RWPE1 (cell line): ENCODE data around the gene DRGX.

Source experiments
- CTCF ChIA-PET: fragments of 350-600 bp; sonication (Branson Sonifier 250); formaldehyde crosslinking; extraction: SDS; loops from one replicate; lab custom pipeline; 2021; lab: Yijun Ruan, JAX
- POLR2A ChIA-PET: fragments of 400-600 bp; formaldehyde crosslinking; extraction: SDS; loops from one replicate; lab custom pipeline; 2020; ENCODE audit warnings: antibody characterized with exemption; ENCODE audit not compliant: low non-redundant PET; lab: Yijun Ruan, JAX
- DNase-seq: peaks from one replicate; pipeline ENCODE4 v3.0.0; 2012; ENCODE audit warnings: low spot score
- H3K27ac ChIP-seq: fragments of 450-650 bp; 2 replicates; pipeline ENCODE4 v1.5.1; 2017
- TF ChIP-seq, protein P1 (sequence below): fragments of 450-650 bp; conservative IDR thresholded peaks from 2 replicates; pipeline ENCODE4 v1.5.1; 2017; ENCODE audit warnings: low read depth, mild to moderate bottlenecking

DRGX gene

DNA sequence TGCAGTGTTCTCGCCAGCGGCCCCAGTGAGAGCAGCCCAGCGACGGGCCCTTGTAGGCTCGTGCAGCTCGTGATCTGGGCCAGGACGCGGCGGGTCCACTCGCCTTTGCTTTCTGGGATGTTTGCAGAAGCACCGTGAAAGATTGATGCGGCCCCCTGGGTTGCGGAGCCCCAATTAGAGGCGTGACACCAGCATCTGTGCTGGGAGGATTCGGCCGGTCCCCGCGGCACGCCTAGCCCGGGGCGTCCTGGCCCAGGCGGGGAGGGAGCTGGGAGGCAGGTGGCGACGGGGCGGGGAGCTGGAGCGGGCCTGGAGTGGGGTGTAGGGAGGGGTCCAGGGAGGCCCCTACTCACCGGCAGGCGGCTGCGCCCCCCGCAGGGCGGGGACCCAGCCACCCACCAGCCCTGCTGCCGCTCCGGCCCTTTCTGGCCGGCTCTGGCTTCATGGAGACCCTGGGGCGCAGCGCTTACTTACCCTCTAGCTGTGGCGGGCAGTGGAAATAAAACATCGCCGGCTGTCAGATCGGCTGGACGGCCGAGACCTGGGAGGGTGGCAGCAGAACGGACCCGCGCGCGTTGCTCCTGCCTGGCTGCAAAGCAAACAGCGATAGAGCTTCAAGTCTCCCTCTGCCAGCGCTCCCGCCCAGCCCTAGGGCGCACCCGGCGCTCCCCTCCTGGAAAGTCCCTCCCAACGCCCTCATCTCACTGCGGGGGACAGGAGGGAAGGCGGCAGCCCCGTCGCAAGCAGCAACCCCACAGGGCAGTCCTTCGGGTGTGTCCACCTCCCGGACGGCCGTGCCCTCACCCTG, 752 bp downstream of the DRGX start:
- DNase-seq: no peak
- no peak overlapping the region for H3K27ac ChIP-seq
- ChIA-PET POLR2A (no interaction called here), CTCF (interaction anchor here (0.6 to 1.1 kb wide), 2 partner anchors 219 to 457 kb away, joined by 3 read pairs; no protein-coding TSS in a partner anchor)
- TF ChIP-seq, protein P1, sequence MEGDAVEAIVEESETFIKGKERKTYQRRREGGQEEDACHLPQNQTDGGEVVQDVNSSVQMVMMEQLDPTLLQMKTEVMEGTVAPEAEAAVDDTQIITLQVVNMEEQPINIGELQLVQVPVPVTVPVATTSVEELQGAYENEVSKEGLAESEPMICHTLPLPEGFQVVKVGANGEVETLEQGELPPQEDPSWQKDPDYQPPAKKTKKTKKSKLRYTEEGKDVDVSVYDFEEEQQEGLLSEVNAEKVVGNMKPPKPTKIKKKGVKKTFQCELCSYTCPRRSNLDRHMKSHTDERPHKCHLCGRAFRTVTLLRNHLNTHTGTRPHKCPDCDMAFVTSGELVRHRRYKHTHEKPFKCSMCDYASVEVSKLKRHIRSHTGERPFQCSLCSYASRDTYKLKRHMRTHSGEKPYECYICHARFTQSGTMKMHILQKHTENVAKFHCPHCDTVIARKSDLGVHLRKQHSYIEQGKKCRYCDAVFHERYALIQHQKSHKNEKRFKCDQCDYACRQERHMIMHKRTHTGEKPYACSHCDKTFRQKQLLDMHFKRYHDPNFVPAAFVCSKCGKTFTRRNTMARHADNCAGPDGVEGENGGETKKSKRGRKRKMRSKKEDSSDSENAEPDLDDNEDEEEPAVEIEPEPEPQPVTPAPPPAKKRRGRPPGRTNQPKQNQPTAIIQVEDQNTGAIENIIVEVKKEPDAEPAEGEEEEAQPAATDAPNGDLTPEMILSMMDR: no peak

- H3K27ac ChIP-seq: no peak overlapping the region
- ChIA-PET CTCF (interaction anchor here (0.6 kb wide), 1 partner anchor 210 kb away, joined by 3 read pairs; no protein-coding TSS in a partner anchor), POLR2A (no interaction called here)
- DNase-seq: no peak
- TF ChIP-seq, protein P1: no peak
Measured at GRCh38 chr10:49393757-49394156, 2.1 kb downstream of the DRGX start.

DNA sequence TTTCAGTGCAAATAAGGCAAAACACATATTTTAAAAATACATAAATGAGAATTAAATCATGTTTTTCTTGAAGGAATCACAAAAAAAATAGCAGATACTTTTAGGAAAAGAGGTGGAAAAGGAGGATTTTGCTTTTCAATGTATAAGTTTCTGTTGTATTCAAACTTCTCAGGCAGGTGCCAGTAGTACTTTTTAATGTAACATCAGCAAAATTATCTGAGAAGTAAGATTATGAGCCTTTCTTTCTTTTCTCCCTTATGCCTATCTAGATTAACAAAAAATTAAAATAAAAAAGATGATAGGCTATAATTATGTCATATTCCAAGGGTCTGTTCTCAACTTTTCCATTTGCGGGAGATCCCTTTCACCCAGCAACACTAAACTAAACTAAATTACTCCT, 2.6 kb downstream of the DRGX start:
- TF ChIP-seq, protein P1: no peak
- DNase-seq: no peak
- POLR2A ChIA-PET: no interaction called here
- CTCF ChIA-PET: no interaction called here
- no peak overlapping the region for H3K27ac ChIP-seq

- POLR2A ChIA-PET: no interaction called here
- TF ChIP-seq, protein P1: no peak
- no peak overlapping the region for H3K27ac ChIP-seq
- DNase-seq: no peak
- CTCF ChIA-PET: interaction anchor here (0.7 kb wide), 1 partner anchor 10 kb away, joined by 5 read pairs; no protein-coding TSS in a partner anchor
Measured at GRCh38 chr10:49389361-49389933, 6.4 kb downstream of the DRGX start.

GRCh38 chr10:49388161-49388560, 7.7 kb downstream of the DRGX start:
- ChIA-PET POLR2A (no interaction called here), CTCF (no interaction called here)
- no peak for DNase-seq
- no peak overlapping the region for H3K27ac ChIP-seq
- TF ChIP-seq, protein P1: no peak

DNA sequence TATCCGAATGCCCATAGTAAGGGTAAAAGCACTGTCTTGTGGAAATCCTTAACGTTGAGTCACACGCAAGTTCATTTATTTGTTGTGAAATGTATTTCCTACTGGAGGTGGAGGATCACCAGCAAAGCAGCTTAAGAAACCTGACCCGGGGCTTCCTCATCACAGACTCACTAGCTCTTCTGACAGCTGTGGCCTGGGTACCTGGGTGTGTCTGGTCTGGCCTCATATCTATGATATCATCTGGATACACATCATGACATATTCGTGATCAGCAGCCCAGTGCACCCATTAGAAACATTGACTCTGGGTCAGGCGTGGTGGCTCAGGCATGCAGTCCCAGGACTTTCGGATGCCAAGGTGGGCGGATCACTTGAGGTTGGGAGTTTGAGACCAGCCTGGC, 8.8 kb downstream of the DRGX start:
- POLR2A ChIA-PET: no interaction called here

More for the DNA sequence above, 8.8 kb downstream of the DRGX start:
- CTCF ChIA-PET: no interaction called here
- TF ChIP-seq, protein P1: no peak
- peak; percentile 95 for DNase-seq
- peak overlapping the region; percentile 65 for H3K27ac ChIP-seq
